ENCODE measurements around the gene GPR42. TPM values are rescaled to one million over a fixed set of nuclear protein-coding genes. Genes with fewer than 3 reads are reported as not detected.

Gene GPR42
- total and polyA plus RNA-seq, 2 of the 4 experiments (the other 2 are of a cell fraction) = not detected

DNA sequence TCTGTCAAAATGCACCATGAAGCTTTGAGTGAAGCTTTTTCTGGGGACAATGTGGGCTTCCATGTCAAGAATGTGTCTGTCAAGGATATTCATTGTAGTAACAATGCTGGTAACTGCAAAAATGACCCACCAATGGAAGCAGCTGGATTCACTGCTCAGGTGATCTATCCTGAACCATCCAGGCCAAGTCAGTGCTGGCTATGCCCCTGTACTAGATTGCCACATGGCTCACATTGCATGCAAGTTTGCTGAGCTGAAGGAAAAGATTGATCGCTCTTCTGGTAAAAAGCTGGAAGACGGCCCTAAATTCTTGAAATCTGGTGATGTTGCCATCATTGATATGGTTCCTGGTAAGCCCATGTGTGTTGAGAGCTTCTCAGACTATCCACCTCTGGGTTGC, 12.7 kb downstream of the GPR42 start:
- Histone ChIP-seq H3K9me1 (ENCODE audit: insufficient read depth, low read length) (no peaks in the 10 kb centered on the region), H3K4me1 (ENCODE audit: control insufficient read depth, insufficient read depth, low read length) (no peaks in the 10 kb centered on the region), H2BK15ac (ENCODE audit: low read depth, low read length) (no peak overlapping the region), H3K18ac (ENCODE audit: low read depth, low read length) (no peak overlapping the region), H2AFZ (replicated peaks; ENCODE audit: low read length, poor library complexity) (no peak overlapping the region), H3K4me2 (ENCODE audit: low read depth, low read length) (no peak overlapping the region), H3K14ac (replicated peaks; ENCODE audit: low read depth, low read length) (no peak overlapping the region), H3K9me3 (ENCODE audit: control insufficient read depth, insufficient read depth, low read length) (peaks cover 3% of the 10 kb centered on the region), H3K9ac (ENCODE audit: low read depth, low read length) (no peak overlapping the region), H4K91ac (ENCODE audit: insufficient read depth, low read depth, low read length) (no peak overlapping the region), H3K56ac (ENCODE audit: extremely low read depth, insufficient read depth, low read length) (no peak overlapping the region), H2BK120ac (ENCODE audit: low read depth, low read length) (no peak overlapping the region), H3K79me1 (ENCODE audit: low read depth in 1 of 2, low read length in 2 of 2) (no peaks in the 10 kb centered on the region), H2AK5ac (ENCODE audit: low read depth, low read length) (no peak overlapping the region), H2AK9ac (replicated peaks; ENCODE audit: low read depth, low read length, poor library complexity) (no peak overlapping the region), H3K23ac (ENCODE audit: low read depth, low read length) (no peak overlapping the region), H4K8ac (ENCODE audit: low read depth in 2 of 2, low read length in 2 of 2) (no peak overlapping the region), H3K27ac (ENCODE audit: insufficient read depth, low read length) (no peak overlapping the region), H4K20me1 (ENCODE audit: insufficient read depth, low read length) (no peaks in the 10 kb centered on the region), H4K5ac (ENCODE audit: low read depth, low read length) (no peak overlapping the region), H3K36me3 (ENCODE audit: control insufficient read depth, insufficient read depth, low read length) (no peaks in the 10 kb centered on the region), H3K4ac (ENCODE audit: low read depth, low read length) (no peak overlapping the region), H3K27me3 (ENCODE audit: control insufficient read depth, insufficient read depth, low read length) (peaks cover 4% of the 10 kb centered on the region), H2BK20ac (ENCODE audit: low read depth, low read length) (no peak overlapping the region), H2BK5ac (ENCODE audit: low read depth, low read length, poor library complexity, severe bottlenecking) (no peak overlapping the region), H3K4me3 (ENCODE audit: insufficient read depth, low read depth, low read length) (no peak overlapping the region)
- no peak for TF ChIP-seq CEBPB (IDR thresholded peaks at IDR 0.05; ENCODE audit: low read depth, low read length)
- TF ChIP-seq FOS (IDR thresholded peaks at IDR 0.05; ENCODE audit: low read depth, low read length) = no peak
- TF ChIP-seq MXI1 (IDR thresholded peaks at IDR 0.05; ENCODE audit: borderline replicate concordance, low read depth, low read length) = no peak
- no peak for TF ChIP-seq RFX5 (IDR thresholded peaks at IDR 0.05; ENCODE audit: low read depth, low read length)
- TF ChIP-seq SMC3 (IDR thresholded peaks at IDR 0.05; ENCODE audit: low read depth, low read length) = no peak
- no peak for TF ChIP-seq BHLHE40 (IDR thresholded peaks at IDR 0.05; ENCODE audit: low read depth, low read length)
- TF ChIP-seq POLR2A (IDR thresholded peaks at IDR 0.05; ENCODE audit: low read depth, low read length) = no peak
- no peak for TF ChIP-seq NFE2L2 (IDR thresholded peaks at IDR 0.05; ENCODE audit: low read depth, low read length)
- TF ChIP-seq, protein P1, sequence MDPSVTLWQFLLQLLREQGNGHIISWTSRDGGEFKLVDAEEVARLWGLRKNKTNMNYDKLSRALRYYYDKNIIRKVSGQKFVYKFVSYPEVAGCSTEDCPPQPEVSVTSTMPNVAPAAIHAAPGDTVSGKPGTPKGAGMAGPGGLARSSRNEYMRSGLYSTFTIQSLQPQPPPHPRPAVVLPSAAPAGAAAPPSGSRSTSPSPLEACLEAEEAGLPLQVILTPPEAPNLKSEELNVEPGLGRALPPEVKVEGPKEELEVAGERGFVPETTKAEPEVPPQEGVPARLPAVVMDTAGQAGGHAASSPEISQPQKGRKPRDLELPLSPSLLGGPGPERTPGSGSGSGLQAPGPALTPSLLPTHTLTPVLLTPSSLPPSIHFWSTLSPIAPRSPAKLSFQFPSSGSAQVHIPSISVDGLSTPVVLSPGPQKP (IDR thresholded peaks at IDR 0.05; ENCODE audit: borderline replicate concordance, low read depth, low read length) = no peak
- no peak for TF ChIP-seq CHD1 (IDR thresholded peaks at IDR 0.05; ENCODE audit: low read depth, low read length)
- ChIA-PET POLR2A (ENCODE audit: unreplicated experiment) (no interaction called here), CTCF (no interaction called here)
- ATAC-seq (ENCODE audit: low read depth) (no peak), DNase-seq (no peak)
- in situ Hi-C loops (cut with MboI; ENCODE audit: low sequenced_read_pairs) = no loop called here
- WGBS, 2 experiments (ENCODE audit: extremely low coverage in 2 of 2, insufficient read length in 1 of 2) = 66% methylated on average over 2 of the region's 2 CpGs; no CpG with 5 or more reads in 1 of the 2 experiments
- no TSS peak for BruUV-seq (replicated peaks)
- intact Hi-C loops (cut with micrococcal nuclease) = no loop called here
- dilution Hi-C loops (cut with HindIII; ENCODE audit: low sequenced_read_pairs, unreplicated experiment) = no loop called here
